Uterus (tissue), 4 donors: Measurements from ENCODE around the gene GLOD4. TPM values are rescaled to one million over a fixed set of nuclear protein-coding genes. Genes with fewer than 3 reads are reported as not detected.

Source experiments
- DNase-seq, 2 donors: peaks; one replicate each; pipeline ENCODE4 v3.0.0-alpha.2; 2019 to 2020
- H3K27ac ChIP-seq, 2 donors: fragments of 200-600 bp; sonication (generic); 1 replicate in 1 of 2; 2 replicates in 1 of 2; pipeline ENCODE4 v1.5.1; 2016 to 2018
- H3K27me3 ChIP-seq, 2 donors: fragments of 200-600 bp; sonication (generic); one replicate each; pipeline ENCODE4 v1.5.1; 2018 to 2019; ENCODE audit warnings: control low read depth in 1 of 2
- H3K36me3 ChIP-seq, 2 donors: fragments of 200-600 bp; sonication (generic); one replicate each; pipeline ENCODE4 v1.5.1; 2019; ENCODE audit warnings: control low read depth in 1 of 2
- H3K4me1 ChIP-seq, 2 donors: fragments of 200-600 bp; sonication (generic); one replicate each; pipeline ENCODE4 v1.5.1; 2018 to 2019; ENCODE audit warnings: control low read depth in 1 of 2
- H3K4me3 ChIP-seq, 2 donors: fragments of 200-600 bp; sonication (generic); 1 replicate in 1 of 2; 2 replicates in 1 of 2; pipeline ENCODE4 v1.5.1; 2018 to 2019; ENCODE audit warnings: mild to moderate bottlenecking in 1 of 2
- H3K9me3 ChIP-seq, 2 donors: fragments of 200-600 bp; sonication (generic); one replicate each; pipeline ENCODE4 v1.5.1; 2019; ENCODE audit warnings: control low read depth in 1 of 2
- POLR2A ChIP-seq, 2 donors: fragments of 450-650 bp; IDR thresholded peaks; one replicate each; pipeline ENCODE4 v1.6.1; 2016; ENCODE audit warnings: antibody characterized with exemption in 2 of 2, mild to moderate bottlenecking in 1 of 2, moderate library complexity in 1 of 2
- intact Hi-C: fragments of 100-400 bp; cut with DNase I; formaldehyde crosslinking; loops from one replicate; pipeline ENCODE4 v1.15.1; 2023; ENCODE audit warnings: low total_unique reads
- total RNA-seq, 4 donors: library from RNA; depleted of rRNA in 3 of 4; stranded (reverse); fragments of >200 nt in 3 of 4; gene quantifications; one replicate each; pipeline versions ENCODE4 v1.1.0 to v1.2.4, GENCODE V29; 2014 to 2023
- TF ChIP-seq, protein P1 (sequence below), 4 experiments: fragments of 200-600 bp in 2 of 4; fragments of 450-650 bp in 2 of 4; sonication (generic) in 2 of 4; IDR thresholded peaks; one replicate each; pipeline ENCODE4 v1.5.1; 2016 to 2019; ENCODE audit warnings: antibody characterized with exemption in 4 of 4, mild to moderate bottlenecking in 2 of 4, moderate library complexity in 1 of 4
- donor health status: DM: yes; HTN: yes; CAD: no.

The GLOD4 gene
- total RNA-seq, 4 donors from 2014 or later = 16.4 to 77.4 (median 35.8) TPM

DNA sequence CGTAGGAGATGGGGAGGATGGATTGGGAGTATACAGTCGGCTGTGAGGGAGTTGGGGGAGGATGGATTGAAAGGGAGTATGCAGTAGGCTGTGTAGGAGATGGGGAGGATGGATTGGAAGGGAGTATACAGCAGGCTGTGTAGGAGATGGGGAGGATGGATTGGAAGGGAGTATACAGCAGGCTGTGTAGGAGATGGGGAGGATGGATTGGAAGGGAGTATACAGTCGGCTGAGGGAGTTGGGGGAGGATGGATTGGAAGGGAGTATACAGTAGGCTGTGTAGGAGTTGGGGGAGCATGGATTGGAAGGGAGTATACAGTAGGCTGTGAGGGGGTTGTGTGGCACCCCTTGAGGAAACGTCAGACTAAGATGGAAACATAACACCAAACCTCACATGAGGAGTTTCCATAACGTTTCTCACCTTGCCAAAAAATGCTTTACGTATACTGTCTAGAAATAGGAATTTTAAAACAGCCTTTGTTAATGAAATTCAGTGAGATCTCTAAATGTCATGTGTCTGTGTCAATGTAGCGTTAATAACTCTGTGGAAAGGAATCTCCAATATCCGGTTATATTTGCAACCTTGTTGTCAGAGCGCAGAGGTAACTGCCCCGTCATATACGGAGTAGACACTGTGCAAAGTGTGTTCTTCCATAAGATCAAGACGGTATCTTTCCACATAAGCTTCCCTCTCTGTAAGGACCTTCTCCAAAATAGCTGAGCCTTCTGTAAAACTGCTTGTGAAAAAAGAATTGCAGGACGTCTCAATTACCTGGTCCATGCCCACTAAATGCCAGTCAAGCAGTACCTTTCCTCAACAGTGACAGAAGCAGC is 61.2 kb downstream of the GLOD4 start:
- intact Hi-C loops = no loop called here
- H3K9me3 ChIP-seq = no peaks in the 10 kb centered on the region
- no peak overlapping the region for H3K27ac ChIP-seq
- no peak overlapping the region for H3K4me3 ChIP-seq
- H3K27me3 ChIP-seq = no peaks in the 10 kb centered on the region
- TF ChIP-seq, protein P1, sequence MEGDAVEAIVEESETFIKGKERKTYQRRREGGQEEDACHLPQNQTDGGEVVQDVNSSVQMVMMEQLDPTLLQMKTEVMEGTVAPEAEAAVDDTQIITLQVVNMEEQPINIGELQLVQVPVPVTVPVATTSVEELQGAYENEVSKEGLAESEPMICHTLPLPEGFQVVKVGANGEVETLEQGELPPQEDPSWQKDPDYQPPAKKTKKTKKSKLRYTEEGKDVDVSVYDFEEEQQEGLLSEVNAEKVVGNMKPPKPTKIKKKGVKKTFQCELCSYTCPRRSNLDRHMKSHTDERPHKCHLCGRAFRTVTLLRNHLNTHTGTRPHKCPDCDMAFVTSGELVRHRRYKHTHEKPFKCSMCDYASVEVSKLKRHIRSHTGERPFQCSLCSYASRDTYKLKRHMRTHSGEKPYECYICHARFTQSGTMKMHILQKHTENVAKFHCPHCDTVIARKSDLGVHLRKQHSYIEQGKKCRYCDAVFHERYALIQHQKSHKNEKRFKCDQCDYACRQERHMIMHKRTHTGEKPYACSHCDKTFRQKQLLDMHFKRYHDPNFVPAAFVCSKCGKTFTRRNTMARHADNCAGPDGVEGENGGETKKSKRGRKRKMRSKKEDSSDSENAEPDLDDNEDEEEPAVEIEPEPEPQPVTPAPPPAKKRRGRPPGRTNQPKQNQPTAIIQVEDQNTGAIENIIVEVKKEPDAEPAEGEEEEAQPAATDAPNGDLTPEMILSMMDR (IDR thresholded peaks at IDR 0.05) = no peak
- no peak for TF ChIP-seq POLR2A (IDR thresholded peaks at IDR 0.05)
- no peaks in the 10 kb centered on the region for H3K4me1 ChIP-seq
- no peaks in the 10 kb centered on the region for H3K36me3 ChIP-seq
- no peak for DNase-seq

DNA sequence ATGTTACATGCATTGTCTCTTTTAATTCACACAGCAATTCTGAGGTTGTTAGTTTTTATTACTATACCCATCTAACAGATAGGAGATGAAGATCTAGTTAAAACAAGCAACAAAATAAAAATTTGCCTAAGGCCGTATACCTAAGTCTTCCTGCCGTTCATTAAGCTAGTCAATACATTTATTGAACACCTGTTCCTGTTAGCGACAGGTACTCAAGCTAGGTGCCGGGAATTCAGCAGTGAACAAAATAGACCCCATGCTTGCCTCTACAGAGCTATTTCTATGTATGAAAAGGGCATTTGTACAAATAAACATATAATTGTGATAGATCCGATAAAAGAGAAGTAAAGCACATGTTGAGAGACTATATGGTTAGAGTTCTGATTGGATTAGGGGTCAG is 64.0 kb downstream of the GLOD4 start:
- intact Hi-C loops = no loop called here
- no peak for TF ChIP-seq POLR2A (IDR thresholded peaks at IDR 0.05)
- TF ChIP-seq, protein P1 (IDR thresholded peaks at IDR 0.05) = no peak
- Histone ChIP-seq H3K36me3 (no peaks in the 10 kb centered on the region), H3K27ac (no peak overlapping the region), H3K4me3 (no peak overlapping the region), H3K4me1 (peaks cover 0 to 4% of the 10 kb centered on the region in 2 donors), H3K9me3 (no peaks in the 10 kb centered on the region), H3K27me3 (no peaks in the 10 kb centered on the region)
- DNase-seq = no peak

Other genes starting within 250 kb of the GLOD4 start
- gene VPS53, start 67.4 kb downstream of the GLOD4 start, total RNA-seq = 10 to 100 TPM; 22.3 to 76.2 (median 32.1) TPM
- gene TLCD3A, start 49.7 kb downstream of the GLOD4 start, total RNA-seq = 10 to 100 TPM in 2 of 4 donors, 1 to 10 TPM in 1, not detected in 1; 3.2 to 19.6 (median 15.6) TPM
- gene GEMIN4, start 30.0 kb downstream of the GLOD4 start, total RNA-seq = 10 to 100 TPM in 3 of 4 donors, 1 to 10 TPM in 1; 9.7 to 29.0 (median 17.0) TPM
- 10 to 100 TPM in 2 of 4 donors, 1 to 10 TPM in 2; 3.2 to 20.8 (median 11.6) TPM for gene MRM3, start 73 bp upstream of the GLOD4 start, total RNA-seq
- gene NXN, start 197.5 kb upstream of the GLOD4 start, total RNA-seq = 10 to 100 TPM in 3 of 4 donors, 1 to 10 TPM in 1; 6.5 to 99.0 (median 49.9) TPM
- 10 to 100 TPM in 2 of 4 donors, 1 to 10 TPM in 2; 5.1 to 17.1 (median 10.8) TPM for gene TIMM22, start 214.8 kb upstream of the GLOD4 start, total RNA-seq